HG02973 (cell line): ENCODE data around the gene UQCR11.
A peak's percentile ranks its signal among the peaks of the same experiment; 100 is the strongest.

Source experiments
- ATAC-seq: cut with Tn5 transposase; IDR thresholded peaks from one replicate; pipeline ENCODE4 v1.9.1; 2021; ENCODE audit warnings: moderate library complexity; ENCODE audit not compliant: unreplicated experiment

The UQCR11 gene

GRCh38 chr19:1592024-1592754 is 13.1 kb downstream of the UQCR11 start:
- ATAC-seq, result peak; percentile 44

GRCh38 chr19:1591421-1592023 is 13.7 kb downstream of the UQCR11 start:
- no peak for ATAC-seq

GRCh38 chr19:1590641-1591397 is 14.4 kb downstream of the UQCR11 start:
- no peak for ATAC-seq

DNA sequence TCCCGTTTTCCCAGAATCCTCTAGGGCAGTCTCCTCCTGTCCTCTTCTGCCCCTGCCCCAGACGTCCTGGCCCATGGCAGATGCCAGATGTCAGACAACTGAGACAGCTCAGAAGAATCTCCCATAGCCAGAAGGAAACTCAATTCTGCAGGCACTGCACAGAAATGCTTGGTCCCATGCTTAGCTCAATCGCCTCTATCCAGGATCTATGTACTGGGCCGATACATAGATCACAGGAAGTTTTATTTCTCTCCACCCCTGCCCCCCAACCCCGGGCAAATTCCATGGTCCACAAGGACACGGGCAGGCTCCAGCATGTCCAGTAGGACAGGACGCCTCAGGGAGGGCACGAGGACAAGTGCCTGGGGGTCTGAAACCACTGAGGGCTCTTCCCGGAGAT is 17.4 kb downstream of the UQCR11 start:
- ATAC-seq, result no peak

GRCh38 chr19:1585243-1585580 is 20.1 kb downstream of the UQCR11 start:
- ATAC-seq, result no peak

GRCh38 chr19:1584500-1585242 is 20.6 kb downstream of the UQCR11 start:
- no peak for ATAC-seq

- no peak for ATAC-seq
These were observed 23.1 kb downstream of the UQCR11 start for GRCh38 chr19:1582201-1582600.

- no peak for ATAC-seq
These were observed 24.3 kb downstream of the UQCR11 start for GRCh38 chr19:1580957-1581356.

GRCh38 chr19:1580382-1580781 is 24.9 kb downstream of the UQCR11 start:
- ATAC-seq, result no peak

GRCh38 chr19:1579222-1579621 is 26.0 kb downstream of the UQCR11 start:
- no peak for ATAC-seq

DNA sequence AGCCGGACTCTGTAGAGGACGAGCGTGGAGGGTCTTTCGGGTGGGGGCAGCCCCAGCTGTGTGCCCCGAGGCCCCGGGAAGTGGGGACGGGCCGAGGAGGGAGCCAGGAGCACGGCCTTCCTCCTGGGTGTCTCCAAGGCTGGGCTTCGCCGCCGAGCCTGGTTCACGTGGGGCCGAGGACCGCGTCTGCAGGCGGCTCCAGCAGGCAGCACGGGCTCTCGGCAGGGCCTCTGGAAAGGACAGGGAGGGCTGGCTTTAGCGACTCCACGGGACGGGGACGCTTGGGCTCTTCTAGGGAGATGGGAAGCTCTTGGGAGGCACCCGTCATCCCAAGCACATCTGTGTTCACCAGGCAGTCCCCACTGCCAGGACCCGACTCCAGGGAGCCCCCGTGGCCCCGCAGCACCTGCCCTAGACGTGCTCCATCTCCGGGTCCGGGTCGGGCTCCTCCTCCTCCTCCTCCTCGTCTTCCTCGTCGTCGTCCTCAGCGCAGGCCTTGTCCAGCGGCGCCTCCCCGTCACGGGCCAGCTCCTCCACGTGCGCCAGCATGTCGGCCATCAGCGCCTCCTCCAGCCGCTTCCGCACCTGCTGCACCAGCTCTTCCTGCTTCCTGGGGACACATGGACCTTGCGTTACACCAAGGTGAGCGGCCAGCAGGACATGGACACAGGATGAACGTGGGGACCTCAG is 27.2 kb downstream of the UQCR11 start:
- no peak for ATAC-seq

DNA sequence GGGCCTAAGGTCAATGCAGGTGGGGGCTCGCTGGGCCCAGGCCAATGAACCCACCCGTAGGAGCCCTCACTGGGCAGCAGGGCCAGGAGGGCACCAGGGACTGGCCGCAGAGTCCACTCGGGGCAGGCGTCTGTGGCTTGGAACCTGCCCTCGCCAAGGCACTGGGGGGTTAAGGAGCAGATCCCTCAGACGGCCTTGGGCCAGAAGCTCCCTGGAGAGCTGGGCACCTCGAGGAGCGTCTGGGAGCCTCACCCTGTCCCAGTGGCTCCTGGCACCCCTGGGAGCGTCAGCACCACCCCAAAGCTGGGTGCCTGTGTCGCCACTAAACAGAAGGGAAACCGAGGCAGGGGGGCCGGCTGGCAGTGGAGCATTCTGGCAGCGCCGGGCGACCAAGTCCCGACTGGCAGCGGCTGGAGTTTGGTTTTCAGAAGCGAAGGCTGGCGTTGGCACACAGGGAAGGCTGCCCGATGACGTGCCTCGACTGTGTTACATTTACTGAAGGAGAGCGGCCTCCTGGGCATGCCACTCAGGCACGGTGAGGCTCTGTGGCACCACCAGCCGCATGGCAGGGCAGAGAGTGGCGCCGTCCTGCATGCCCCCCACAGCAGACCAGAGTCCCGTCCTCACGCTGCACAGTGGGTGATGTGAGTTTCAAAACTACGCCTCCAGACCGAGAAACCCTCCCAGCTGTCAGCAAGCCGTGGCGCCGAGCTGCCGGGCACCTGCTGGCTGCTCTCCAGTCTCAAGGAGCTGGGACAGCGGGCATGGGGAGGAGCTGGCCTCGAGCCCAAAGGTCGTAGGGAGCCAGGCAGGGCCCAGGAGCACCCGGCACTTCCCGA is 28.0 kb downstream of the UQCR11 start:
- no peak for ATAC-seq

DNA sequence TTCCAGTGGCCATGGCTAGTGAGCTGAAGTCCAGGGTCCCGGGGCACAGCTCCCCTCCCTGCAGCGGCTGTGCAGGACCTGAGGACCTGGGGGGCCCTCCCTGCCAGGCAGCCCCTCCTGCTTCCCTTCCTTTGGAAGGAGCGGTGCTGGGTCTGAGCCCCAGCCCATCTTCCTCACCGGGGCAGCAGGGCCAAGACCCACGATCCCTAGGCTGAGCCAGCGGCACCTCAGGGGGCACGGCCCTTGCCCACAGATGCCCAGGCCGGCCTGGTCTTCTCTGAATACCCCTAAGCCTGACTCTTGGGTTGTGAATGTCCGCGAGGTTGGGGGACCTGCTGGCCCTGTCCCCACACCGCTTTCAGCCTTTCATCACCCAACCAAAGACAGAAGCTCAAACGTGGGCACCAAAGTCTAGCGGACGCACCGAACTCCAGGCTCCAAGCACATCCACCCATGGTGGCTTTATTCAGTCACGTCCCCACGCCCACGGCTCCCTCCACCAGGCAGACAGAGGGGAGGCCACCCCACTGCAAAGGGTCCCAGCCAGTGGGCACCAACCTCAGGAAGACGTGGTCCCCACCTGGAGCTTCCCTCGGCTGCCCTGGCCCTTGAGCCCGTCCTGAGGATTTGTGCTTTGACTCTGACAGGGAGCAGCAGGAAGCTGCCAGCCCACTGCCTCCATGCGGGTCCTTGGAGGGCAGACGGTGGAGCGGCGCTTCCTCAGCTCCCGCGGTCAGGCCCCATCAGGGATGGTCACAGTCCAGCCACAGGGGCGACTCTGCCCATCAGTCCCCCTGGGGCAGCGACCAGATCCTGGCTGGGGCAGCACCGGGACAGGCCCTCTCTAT is 28.8 kb downstream of the UQCR11 start:
- no peak for ATAC-seq

GRCh38 chr19:1575323-1576241 is 29.7 kb downstream of the UQCR11 start:
- no peak for ATAC-seq

DNA sequence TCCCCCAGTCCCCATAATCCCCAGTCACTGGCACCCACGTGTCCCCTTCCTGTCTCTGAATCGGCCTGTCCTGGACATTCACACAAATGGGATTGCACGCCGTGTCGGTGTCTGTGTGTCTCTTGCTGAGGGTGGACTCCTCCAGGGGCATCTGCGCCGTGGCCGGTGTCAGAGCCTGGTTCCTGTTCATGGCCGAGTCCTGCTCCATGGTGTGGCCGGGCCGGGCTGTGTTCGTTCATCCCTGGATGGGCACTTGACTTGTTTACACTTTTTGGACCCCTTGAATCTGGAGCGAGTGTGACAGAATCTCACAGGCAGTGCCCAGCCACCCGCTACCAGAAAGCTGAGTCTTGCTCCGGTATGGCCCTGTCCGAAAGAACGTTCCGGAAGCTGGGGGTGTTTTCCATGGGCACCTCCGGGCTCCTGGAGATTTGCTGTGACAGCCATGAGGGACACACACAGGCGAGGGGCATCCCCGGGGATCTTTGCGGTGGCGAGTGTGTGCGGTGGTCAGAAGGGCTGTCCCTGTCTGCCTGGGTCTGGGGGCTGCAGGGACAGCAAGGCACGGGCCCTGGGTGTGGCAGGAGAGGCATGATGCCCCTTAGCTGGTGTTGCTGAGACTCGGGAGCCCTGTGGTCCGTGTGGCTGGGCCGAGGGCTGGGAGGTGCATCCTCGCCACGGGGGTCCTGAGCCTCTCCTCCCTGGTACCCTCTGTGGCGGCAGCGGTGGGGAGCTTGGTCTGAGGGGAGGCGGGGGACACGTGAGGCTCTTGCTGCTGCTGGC is 30.7 kb downstream of the UQCR11 start:
- no peak for ATAC-seq

DNA sequence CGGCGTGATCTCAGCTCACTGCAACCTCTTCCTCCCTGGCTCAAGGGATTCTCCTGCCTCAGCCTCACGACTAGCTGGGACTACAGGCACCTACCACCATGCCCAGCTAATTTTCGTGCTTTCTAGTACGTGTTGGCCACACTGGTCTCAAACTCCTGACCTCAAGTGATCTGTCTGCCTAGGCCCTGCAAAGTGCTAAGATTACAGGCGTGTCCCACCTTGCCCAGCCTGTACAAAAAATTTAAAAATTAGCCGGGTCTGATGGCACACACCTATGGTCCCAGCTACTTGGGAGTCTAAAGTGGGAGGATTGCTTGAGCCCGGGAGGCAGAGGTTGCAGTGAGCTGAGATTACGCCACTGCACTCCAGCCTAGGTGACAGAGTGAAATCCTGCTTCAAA is 32.5 kb downstream of the UQCR11 start:
- ATAC-seq, result no peak

DNA sequence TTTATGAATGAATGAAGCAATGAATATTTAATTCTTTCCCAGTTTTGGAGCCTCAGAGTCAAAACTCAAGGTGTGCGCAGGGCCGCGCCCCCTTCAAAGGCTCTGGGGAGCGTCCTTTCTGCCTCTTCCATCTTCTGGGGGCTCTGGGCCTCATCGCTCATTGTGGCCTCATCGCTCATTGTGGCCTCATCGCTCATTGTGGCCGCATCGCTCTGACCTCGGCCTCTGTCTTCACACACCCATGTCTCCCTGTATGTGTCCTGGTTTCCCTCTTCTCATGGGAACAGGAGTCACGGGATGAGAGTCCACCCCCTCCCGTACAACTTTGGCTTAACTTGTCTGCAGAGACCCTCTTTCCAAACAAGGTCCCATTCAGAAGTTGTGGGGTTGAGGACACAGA is 33.9 kb downstream of the UQCR11 start:
- no peak for ATAC-seq
